ENCODE results near the gene DHRS12. TPM values are rescaled to one million over a fixed set of nuclear protein-coding genes. Genes with fewer than 3 reads are reported as not detected.

The DHRS12 gene
- total RNA-seq, 1 experiment from 2014 or later, result 6.9 TPM

- POLR2A ChIA-PET (ENCODE audit: unreplicated experiment), result no interaction called here
- no peaks in the 10 kb centered on the region for H3K9me2 ChIP-seq (ENCODE audit: insufficient read depth)
- H3K27ac ChIP-seq, result no peak overlapping the region
- no peak overlapping the region for H2AFZ ChIP-seq
- no peak overlapping the region for H3K4me2 ChIP-seq
- no peak for DNase-seq
- no peaks in the 10 kb centered on the region for H4K20me1 ChIP-seq (ENCODE audit: insufficient read depth)
- CTCF ChIA-PET, result no interaction called here
- peaks cover 67% of the 10 kb centered on the region for H3K27me3 ChIP-seq (ENCODE audit: insufficient read depth, low read depth)
- no peaks in the 10 kb centered on the region for H3F3A ChIP-seq (ENCODE audit: insufficient read depth, low read depth)
- no TSS peak for BruUV-seq (replicated peaks)
- H3K4me1 ChIP-seq (replicated peaks; ENCODE audit: insufficient read depth), result no peaks in the 10 kb centered on the region
- no peaks in the 10 kb centered on the region for H3K79me2 ChIP-seq (ENCODE audit: low read depth)
- intact Hi-C loops (cut with micrococcal nuclease; ENCODE audit: unreplicated experiment), result no loop called here
- no peaks in the 10 kb centered on the region for H3K36me3 ChIP-seq (ENCODE audit: low read depth)
- H3K4me3 ChIP-seq, result no peak overlapping the region
- H3K9me3 ChIP-seq (ENCODE audit: insufficient read depth, low read depth), result no peaks in the 10 kb centered on the region
- no peak for TF ChIP-seq CTCF (conservative IDR thresholded peaks at IDR 0.05)
- TF ChIP-seq EZH2 (IDR thresholded peaks at IDR 0.05; ENCODE audit: low read depth), result no peak
Observed at GRCh38 chr13:51827254-51827653, 23.3 kb upstream of the DHRS12 start.

GRCh38 chr13:51826606-51827005 is 22.6 kb upstream of the DHRS12 start:
- H4K20me1 ChIP-seq (ENCODE audit: insufficient read depth), result no peaks in the 10 kb centered on the region
- no TSS peak for BruUV-seq (replicated peaks)
- H3K9me2 ChIP-seq (ENCODE audit: insufficient read depth), result no peaks in the 10 kb centered on the region
- peaks cover 65% of the 10 kb centered on the region for H3K27me3 ChIP-seq (ENCODE audit: insufficient read depth, low read depth)
- H3K9me3 ChIP-seq (ENCODE audit: insufficient read depth, low read depth), result no peaks in the 10 kb centered on the region
- CTCF ChIA-PET, result no interaction called here
- no peak overlapping the region for H3K4me2 ChIP-seq
- intact Hi-C loops (cut with micrococcal nuclease; ENCODE audit: unreplicated experiment), result no loop called here
- DNase-seq, result no peak
- no peaks in the 10 kb centered on the region for H3K79me2 ChIP-seq (ENCODE audit: low read depth)
- no peak overlapping the region for H3K27ac ChIP-seq
- no peak overlapping the region for H3K4me3 ChIP-seq
- H2AFZ ChIP-seq, result no peak overlapping the region
- no peaks in the 10 kb centered on the region for H3K36me3 ChIP-seq (ENCODE audit: low read depth)
- H3F3A ChIP-seq (ENCODE audit: insufficient read depth, low read depth), result no peaks in the 10 kb centered on the region
- TF ChIP-seq CTCF (conservative IDR thresholded peaks at IDR 0.05) (no peak), EZH2 (IDR thresholded peaks at IDR 0.05; ENCODE audit: low read depth) (no peak)
- H3K4me1 ChIP-seq (replicated peaks; ENCODE audit: insufficient read depth), result no peaks in the 10 kb centered on the region
- POLR2A ChIA-PET (ENCODE audit: unreplicated experiment), result no interaction called here

- Histone ChIP-seq H3K27ac (no peak overlapping the region), H3K9me3 (ENCODE audit: insufficient read depth, low read depth) (no peaks in the 10 kb centered on the region), H3K4me2 (no peak overlapping the region), H3K79me2 (ENCODE audit: low read depth) (no peaks in the 10 kb centered on the region), H2AFZ (no peak overlapping the region), H4K20me1 (ENCODE audit: insufficient read depth) (no peaks in the 10 kb centered on the region), H3K27me3 (ENCODE audit: insufficient read depth, low read depth) (peaks cover 62% of the 10 kb centered on the region), H3K4me3 (no peak overlapping the region), H3K36me3 (ENCODE audit: low read depth) (no peaks in the 10 kb centered on the region), H3F3A (ENCODE audit: insufficient read depth, low read depth) (no peaks in the 10 kb centered on the region), H3K4me1 (replicated peaks; ENCODE audit: insufficient read depth) (no peaks in the 10 kb centered on the region), H3K9me2 (ENCODE audit: insufficient read depth) (no peaks in the 10 kb centered on the region)
- CTCF ChIA-PET, result no interaction called here
- TF ChIP-seq CTCF (conservative IDR thresholded peaks at IDR 0.05) (no peak), EZH2 (IDR thresholded peaks at IDR 0.05; ENCODE audit: low read depth) (no peak)
- BruUV-seq (replicated peaks), result no TSS peak
- POLR2A ChIA-PET (ENCODE audit: unreplicated experiment), result no interaction called here
- intact Hi-C loops (cut with micrococcal nuclease; ENCODE audit: unreplicated experiment), result no loop called here
- no peak for DNase-seq
Observed at GRCh38 chr13:51825681-51826254, 21.8 kb upstream of the DHRS12 start.

All from PC-9 (cell line).